HL-60/S4 treated with retinoic acid at 250 ng/mL for 4 days and 3 days (cell line): ENCODE data around the gene ATP5PB.

ENCODE experiments used
- in situ Hi-C: fragments of 300-500 bp; cut with MboI; formaldehyde crosslinking; loops from 2 replicates; pipeline ENCODE4 v1.7.0; 2022; ENCODE audit warnings: low sequenced_read_pairs

Gene ATP5PB

GRCh38 chr1:111448918-111449702 is at the start of gene ATP5PB, which contains the start of gene WDR77:
Gene ATP5PB, plus strand, starts transcription at chr1:111449464. Its CDS starts 78 bp downstream, at chr1:111449542.
Gene WDR77, minus strand, starts transcription at chr1:111449256. Its CDS starts 87 bp downstream, at chr1:111449169.
- in situ Hi-C loops = no loop called here

GRCh38 chr1:111399792-111400610 is 49.3 kb upstream of the ATP5PB start:
- in situ Hi-C loops = no loop called here

GRCh38 chr1:111402083-111402482 is 47.2 kb upstream of the ATP5PB start:
- in situ Hi-C loops = no loop called here

GRCh38 chr1:111404588-111404987 is 44.7 kb upstream of the ATP5PB start:
- in situ Hi-C loops = no loop called here

GRCh38 chr1:111406321-111406768 is 42.9 kb upstream of the ATP5PB start:
- in situ Hi-C loops = no loop called here

- in situ Hi-C loops = no loop called here
Observed at GRCh38 chr1:111407301-111407700, 42.0 kb upstream of the ATP5PB start.

GRCh38 chr1:111412839-111413238 is 36.4 kb upstream of the ATP5PB start:
- in situ Hi-C loops = no loop called here

GRCh38 chr1:111414756-111415155 is 34.5 kb upstream of the ATP5PB start:
- in situ Hi-C loops = no loop called here

GRCh38 chr1:111415461-111415860 is 33.8 kb upstream of the ATP5PB start:
- in situ Hi-C loops = no loop called here

GRCh38 chr1:111417755-111418154 is 31.5 kb upstream of the ATP5PB start:
- in situ Hi-C loops = no loop called here

GRCh38 chr1:111419037-111419436 is 30.2 kb upstream of the ATP5PB start:
- in situ Hi-C loops = no loop called here

GRCh38 chr1:111420377-111420776 is 28.9 kb upstream of the ATP5PB start:
- in situ Hi-C loops = no loop called here

- in situ Hi-C loops = no loop called here
Observed at GRCh38 chr1:111422546-111423391, 26.5 kb upstream of the ATP5PB start.

- in situ Hi-C loops = no loop called here
Observed at GRCh38 chr1:111424281-111424680, 25.0 kb upstream of the ATP5PB start.

- in situ Hi-C loops = no loop called here
Observed at GRCh38 chr1:111436726-111437125, 12.5 kb upstream of the ATP5PB start.

GRCh38 chr1:111439461-111440351 is 9.6 kb upstream of the ATP5PB start:
- in situ Hi-C loops = no loop called here

GRCh38 chr1:111441573-111442192 is 7.6 kb upstream of the ATP5PB start:
- in situ Hi-C loops = no loop called here

GRCh38 chr1:111442457-111442856 is 6.8 kb upstream of the ATP5PB start:
- in situ Hi-C loops = no loop called here

- in situ Hi-C loops = no loop called here
Observed at GRCh38 chr1:111444031-111444430, 5.2 kb upstream of the ATP5PB start.
